Measurements from ENCODE around the gene STAT4.

STAT4 gene

DNA sequence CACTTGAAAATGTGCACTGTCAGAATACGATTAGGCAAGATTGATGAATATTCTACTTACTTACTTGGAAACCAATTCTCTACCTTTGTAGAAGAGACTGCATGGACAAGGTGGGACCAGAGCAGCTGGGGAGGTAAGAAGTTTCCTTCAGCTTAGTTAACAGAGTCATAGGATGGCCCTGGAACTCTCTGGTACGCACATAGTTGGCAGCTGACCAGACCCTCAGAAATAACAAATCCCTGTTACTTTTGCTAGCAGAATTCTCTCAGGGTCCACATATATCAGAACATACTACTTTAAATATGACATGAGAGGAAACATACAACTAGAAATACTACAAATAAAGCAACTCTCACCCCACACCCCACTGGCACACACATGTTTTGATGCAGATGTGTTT, 112.1 kb downstream of the STAT4 start:
- H3K4me2 ChIP-seq (ENCODE audit: low read length), result no peak overlapping the region
- H3K27me3 ChIP-seq (ENCODE audit: control insufficient read depth, low read length), result peaks cover 12% of the 10 kb centered on the region
- no peak overlapping the region for H3K4me3 ChIP-seq (ENCODE audit: low read length)
- H3K4me1 ChIP-seq (ENCODE audit: control insufficient read depth, low read length), result no peaks in the 10 kb centered on the region
- no peak overlapping the region for H3K27ac ChIP-seq (ENCODE audit: low read depth, low read length)
- H3K36me3 ChIP-seq (ENCODE audit: control insufficient read depth, low read length), result no peaks in the 10 kb centered on the region
- H3K9me3 ChIP-seq (ENCODE audit: control insufficient read depth, insufficient read depth, low read length), result no peaks in the 10 kb centered on the region
- TF ChIP-seq, protein P1, sequence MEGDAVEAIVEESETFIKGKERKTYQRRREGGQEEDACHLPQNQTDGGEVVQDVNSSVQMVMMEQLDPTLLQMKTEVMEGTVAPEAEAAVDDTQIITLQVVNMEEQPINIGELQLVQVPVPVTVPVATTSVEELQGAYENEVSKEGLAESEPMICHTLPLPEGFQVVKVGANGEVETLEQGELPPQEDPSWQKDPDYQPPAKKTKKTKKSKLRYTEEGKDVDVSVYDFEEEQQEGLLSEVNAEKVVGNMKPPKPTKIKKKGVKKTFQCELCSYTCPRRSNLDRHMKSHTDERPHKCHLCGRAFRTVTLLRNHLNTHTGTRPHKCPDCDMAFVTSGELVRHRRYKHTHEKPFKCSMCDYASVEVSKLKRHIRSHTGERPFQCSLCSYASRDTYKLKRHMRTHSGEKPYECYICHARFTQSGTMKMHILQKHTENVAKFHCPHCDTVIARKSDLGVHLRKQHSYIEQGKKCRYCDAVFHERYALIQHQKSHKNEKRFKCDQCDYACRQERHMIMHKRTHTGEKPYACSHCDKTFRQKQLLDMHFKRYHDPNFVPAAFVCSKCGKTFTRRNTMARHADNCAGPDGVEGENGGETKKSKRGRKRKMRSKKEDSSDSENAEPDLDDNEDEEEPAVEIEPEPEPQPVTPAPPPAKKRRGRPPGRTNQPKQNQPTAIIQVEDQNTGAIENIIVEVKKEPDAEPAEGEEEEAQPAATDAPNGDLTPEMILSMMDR (IDR thresholded peaks at IDR 0.05; ENCODE audit: low read depth, low read length, poor library complexity, severe bottlenecking), result no peak
- TF ChIP-seq EZH2phosphoT487 (IDR thresholded peaks at IDR 0.05; ENCODE audit: borderline replicate concordance, low read length), result no peak
- H4K20me1 ChIP-seq (ENCODE audit: control insufficient read depth, insufficient read depth, low read depth, low read length), result no peaks in the 10 kb centered on the region
- no peaks in the 10 kb centered on the region for H3F3A ChIP-seq (ENCODE audit: control insufficient read depth, insufficient read depth)
- no peaks in the 10 kb centered on the region; the same call in 1 of the 2 replicates for H3K9me2 ChIP-seq (replicated peaks; ENCODE audit: control insufficient read depth, low read length)
- H3K79me2 ChIP-seq (ENCODE audit: control insufficient read depth, low read length), result no peaks in the 10 kb centered on the region

DNA sequence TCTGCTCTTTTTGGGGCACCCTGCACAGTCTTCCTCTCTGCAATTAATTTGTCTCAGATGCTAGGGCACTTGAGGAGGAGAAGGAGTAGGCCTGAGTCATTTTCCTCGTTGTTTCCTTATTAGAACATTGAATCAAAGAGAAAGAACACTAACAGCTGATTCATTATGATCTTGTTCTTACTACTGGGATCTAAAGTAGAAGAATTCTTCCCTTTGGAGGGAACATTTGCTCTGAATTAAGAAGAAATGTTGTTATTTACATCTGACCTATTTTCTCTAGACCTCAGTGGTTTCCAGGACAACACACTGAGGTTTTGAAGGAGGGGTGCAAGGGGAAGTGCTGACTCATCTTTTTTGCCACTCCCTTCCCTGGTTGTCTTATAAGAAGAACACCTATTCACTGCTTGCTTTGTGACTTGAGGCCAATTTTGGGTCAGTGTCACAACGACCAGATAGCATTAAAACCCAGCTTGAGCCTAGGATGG, 112.5 kb downstream of the STAT4 start:
- Histone ChIP-seq H3K9me3 (ENCODE audit: control insufficient read depth, insufficient read depth, low read length) (no peaks in the 10 kb centered on the region), H3K27ac (ENCODE audit: low read depth, low read length) (no peak overlapping the region), H3K4me2 (ENCODE audit: low read length) (no peak overlapping the region), H4K20me1 (ENCODE audit: control insufficient read depth, insufficient read depth, low read depth, low read length) (no peaks in the 10 kb centered on the region), H3K27me3 (ENCODE audit: control insufficient read depth, low read length) (peaks cover 12% of the 10 kb centered on the region), H3K79me2 (ENCODE audit: control insufficient read depth, low read length) (no peaks in the 10 kb centered on the region), H3K4me3 (ENCODE audit: low read length) (no peak overlapping the region), H3K36me3 (ENCODE audit: control insufficient read depth, low read length) (no peaks in the 10 kb centered on the region), H3K4me1 (ENCODE audit: control insufficient read depth, low read length) (no peaks in the 10 kb centered on the region), H3F3A (ENCODE audit: control insufficient read depth, insufficient read depth) (no peaks in the 10 kb centered on the region), H3K9me2 (replicated peaks; ENCODE audit: control insufficient read depth, low read length) (no peaks in the 10 kb centered on the region; the same call in 1 of the 2 replicates)
- TF ChIP-seq, protein P1 (IDR thresholded peaks at IDR 0.05; ENCODE audit: low read depth, low read length, poor library complexity, severe bottlenecking), result no peak
- TF ChIP-seq EZH2phosphoT487 (IDR thresholded peaks at IDR 0.05; ENCODE audit: borderline replicate concordance, low read length), result no peak

DNA sequence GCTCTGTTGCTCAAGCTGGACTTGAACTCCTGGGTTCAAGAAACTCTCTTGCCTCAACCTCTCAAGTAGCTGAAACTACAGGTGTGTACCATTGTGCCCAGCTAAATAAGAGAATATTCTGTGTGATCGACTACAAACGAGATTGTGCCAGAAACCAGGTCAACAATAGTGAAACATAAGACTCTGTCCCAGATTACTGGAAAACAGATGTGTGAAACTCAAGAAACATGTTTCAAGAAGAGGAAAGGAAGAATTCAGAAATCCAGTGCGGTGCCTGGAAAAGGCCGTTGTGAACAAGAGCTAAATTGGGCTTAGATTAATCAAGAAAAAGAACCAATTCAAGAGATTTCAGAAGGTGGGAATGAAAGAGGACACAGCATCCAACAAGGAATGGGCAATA, 113.4 kb downstream of the STAT4 start:
- Histone ChIP-seq H3K4me2 (ENCODE audit: low read length) (no peak overlapping the region), H3K27ac (ENCODE audit: low read depth, low read length) (no peak overlapping the region)
- TF ChIP-seq EZH2phosphoT487 (IDR thresholded peaks at IDR 0.05; ENCODE audit: borderline replicate concordance, low read length), result no peak
- TF ChIP-seq, protein P1 (IDR thresholded peaks at IDR 0.05; ENCODE audit: low read depth, low read length, poor library complexity, severe bottlenecking), result no peak

More for the DNA sequence above, 113.4 kb downstream of the STAT4 start:
- H4K20me1 ChIP-seq (ENCODE audit: control insufficient read depth, insufficient read depth, low read depth, low read length), result no peaks in the 10 kb centered on the region
- no peaks in the 10 kb centered on the region for H3K79me2 ChIP-seq (ENCODE audit: control insufficient read depth, low read length)
- no peaks in the 10 kb centered on the region for H3K4me1 ChIP-seq (ENCODE audit: control insufficient read depth, low read length)
- no peaks in the 10 kb centered on the region for H3F3A ChIP-seq (ENCODE audit: control insufficient read depth, insufficient read depth)
- no peaks in the 10 kb centered on the region for H3K36me3 ChIP-seq (ENCODE audit: control insufficient read depth, low read length)
- no peaks in the 10 kb centered on the region for H3K9me3 ChIP-seq (ENCODE audit: control insufficient read depth, insufficient read depth, low read length)
- H3K4me3 ChIP-seq (ENCODE audit: low read length), result no peak overlapping the region
- no peaks in the 10 kb centered on the region; the same call in 1 of the 2 replicates for H3K9me2 ChIP-seq (replicated peaks; ENCODE audit: control insufficient read depth, low read length)
- peaks cover 12% of the 10 kb centered on the region for H3K27me3 ChIP-seq (ENCODE audit: control insufficient read depth, low read length)
